HL-60 (cell line): ENCODE measurements around the gene GPR37.

Source experiments
- DNase-seq, 2 experiments: peaks; one replicate each; pipeline ENCODE4 v3.0.0-alpha.2; 2010 to 2020; ENCODE audit warnings: low read depth in 1 of 2, low spot score in 1 of 2
- H3K27ac ChIP-seq: fragments of 250-450 bp; sonication (Bioruptor Pico); replicated peaks from 2 replicates; pipeline ENCODE4 v1.5.1; 2020; ENCODE audit warnings: mild to moderate bottlenecking, moderate library complexity
- H3K27me3 ChIP-seq: fragments of 250-450 bp; sonication (Bioruptor Pico); 2 replicates; pipeline ENCODE4 v1.5.1; 2021; ENCODE audit warnings: mild to moderate bottlenecking, moderate library complexity; ENCODE audit not compliant: insufficient read depth, poor library complexity, severe bottlenecking
- H3K4me3 ChIP-seq: replicated peaks from 2 replicates; pipeline ENCODE4 v1.5.1; 2011; ENCODE audit warnings: mild to moderate bottlenecking, control low read depth, low read length; ENCODE audit not compliant: insufficient read depth
- GABPA ChIP-seq: IDR thresholded peaks from 2 replicates; pipeline ENCODE4 v1.6.1; 2012; ENCODE audit warnings: low read depth
- POLR2AphosphoS5 ChIP-seq: IDR thresholded peaks from 2 replicates; pipeline ENCODE4 v1.6.1; 2012; ENCODE audit warnings: low read depth
- SPI1 ChIP-seq: IDR thresholded peaks from 2 replicates; pipeline ENCODE4 v1.6.1; 2012; ENCODE audit warnings: low read depth, mild to moderate bottlenecking, borderline replicate concordance
- TF ChIP-seq, protein P1 (sequence below): IDR thresholded peaks from one replicate; pipeline ENCODE4 v1.5.1; 2011; ENCODE audit warnings: low read length, control low read depth, inconsistent platforms; ENCODE audit not compliant: insufficient read depth
- TF ChIP-seq, protein P2 (sequence below): IDR thresholded peaks from 2 replicates; pipeline ENCODE4 v1.6.1; 2012; ENCODE audit warnings: low read depth; ENCODE audit not compliant: insufficient replicate concordance

The GPR37 gene

DNA sequence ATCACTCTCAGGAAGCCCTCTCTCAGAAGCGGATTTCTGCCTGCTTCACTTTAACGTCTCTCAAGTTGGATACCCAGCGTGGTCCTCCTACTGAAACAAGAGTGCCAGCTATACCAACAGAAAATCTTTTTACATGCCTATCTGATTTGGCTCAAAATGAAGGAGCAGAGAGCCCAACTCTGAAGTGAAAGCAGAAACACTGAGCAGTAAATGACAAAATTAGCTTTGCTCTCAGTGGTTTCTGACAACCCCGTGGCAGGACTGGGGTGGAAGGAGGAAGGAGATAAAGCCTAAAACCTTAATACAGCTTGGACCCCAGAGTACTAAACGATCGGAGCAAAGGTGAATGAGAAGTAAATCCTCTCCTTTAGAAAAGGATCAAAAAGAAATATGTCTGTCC is 25.1 kb upstream of the GPR37 start:
- Histone ChIP-seq H3K27ac (no peak overlapping the region), H3K4me3 (no peak overlapping the region), H3K27me3 (peaks cover 3% of the 10 kb centered on the region)
- no peak for DNase-seq
- TF ChIP-seq, protein P1, sequence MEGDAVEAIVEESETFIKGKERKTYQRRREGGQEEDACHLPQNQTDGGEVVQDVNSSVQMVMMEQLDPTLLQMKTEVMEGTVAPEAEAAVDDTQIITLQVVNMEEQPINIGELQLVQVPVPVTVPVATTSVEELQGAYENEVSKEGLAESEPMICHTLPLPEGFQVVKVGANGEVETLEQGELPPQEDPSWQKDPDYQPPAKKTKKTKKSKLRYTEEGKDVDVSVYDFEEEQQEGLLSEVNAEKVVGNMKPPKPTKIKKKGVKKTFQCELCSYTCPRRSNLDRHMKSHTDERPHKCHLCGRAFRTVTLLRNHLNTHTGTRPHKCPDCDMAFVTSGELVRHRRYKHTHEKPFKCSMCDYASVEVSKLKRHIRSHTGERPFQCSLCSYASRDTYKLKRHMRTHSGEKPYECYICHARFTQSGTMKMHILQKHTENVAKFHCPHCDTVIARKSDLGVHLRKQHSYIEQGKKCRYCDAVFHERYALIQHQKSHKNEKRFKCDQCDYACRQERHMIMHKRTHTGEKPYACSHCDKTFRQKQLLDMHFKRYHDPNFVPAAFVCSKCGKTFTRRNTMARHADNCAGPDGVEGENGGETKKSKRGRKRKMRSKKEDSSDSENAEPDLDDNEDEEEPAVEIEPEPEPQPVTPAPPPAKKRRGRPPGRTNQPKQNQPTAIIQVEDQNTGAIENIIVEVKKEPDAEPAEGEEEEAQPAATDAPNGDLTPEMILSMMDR: no peak
- TF ChIP-seq GABPA (no peak), POLR2AphosphoS5 (no peak), SPI1 (no peak)
- TF ChIP-seq, protein P2, sequence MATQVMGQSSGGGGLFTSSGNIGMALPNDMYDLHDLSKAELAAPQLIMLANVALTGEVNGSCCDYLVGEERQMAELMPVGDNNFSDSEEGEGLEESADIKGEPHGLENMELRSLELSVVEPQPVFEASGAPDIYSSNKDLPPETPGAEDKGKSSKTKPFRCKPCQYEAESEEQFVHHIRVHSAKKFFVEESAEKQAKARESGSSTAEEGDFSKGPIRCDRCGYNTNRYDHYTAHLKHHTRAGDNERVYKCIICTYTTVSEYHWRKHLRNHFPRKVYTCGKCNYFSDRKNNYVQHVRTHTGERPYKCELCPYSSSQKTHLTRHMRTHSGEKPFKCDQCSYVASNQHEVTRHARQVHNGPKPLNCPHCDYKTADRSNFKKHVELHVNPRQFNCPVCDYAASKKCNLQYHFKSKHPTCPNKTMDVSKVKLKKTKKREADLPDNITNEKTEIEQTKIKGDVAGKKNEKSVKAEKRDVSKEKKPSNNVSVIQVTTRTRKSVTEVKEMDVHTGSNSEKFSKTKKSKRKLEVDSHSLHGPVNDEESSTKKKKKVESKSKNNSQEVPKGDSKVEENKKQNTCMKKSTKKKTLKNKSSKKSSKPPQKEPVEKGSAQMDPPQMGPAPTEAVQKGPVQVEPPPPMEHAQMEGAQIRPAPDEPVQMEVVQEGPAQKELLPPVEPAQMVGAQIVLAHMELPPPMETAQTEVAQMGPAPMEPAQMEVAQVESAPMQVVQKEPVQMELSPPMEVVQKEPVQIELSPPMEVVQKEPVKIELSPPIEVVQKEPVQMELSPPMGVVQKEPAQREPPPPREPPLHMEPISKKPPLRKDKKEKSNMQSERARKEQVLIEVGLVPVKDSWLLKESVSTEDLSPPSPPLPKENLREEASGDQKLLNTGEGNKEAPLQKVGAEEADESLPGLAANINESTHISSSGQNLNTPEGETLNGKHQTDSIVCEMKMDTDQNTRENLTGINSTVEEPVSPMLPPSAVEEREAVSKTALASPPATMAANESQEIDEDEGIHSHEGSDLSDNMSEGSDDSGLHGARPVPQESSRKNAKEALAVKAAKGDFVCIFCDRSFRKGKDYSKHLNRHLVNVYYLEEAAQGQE: no peak

DNA sequence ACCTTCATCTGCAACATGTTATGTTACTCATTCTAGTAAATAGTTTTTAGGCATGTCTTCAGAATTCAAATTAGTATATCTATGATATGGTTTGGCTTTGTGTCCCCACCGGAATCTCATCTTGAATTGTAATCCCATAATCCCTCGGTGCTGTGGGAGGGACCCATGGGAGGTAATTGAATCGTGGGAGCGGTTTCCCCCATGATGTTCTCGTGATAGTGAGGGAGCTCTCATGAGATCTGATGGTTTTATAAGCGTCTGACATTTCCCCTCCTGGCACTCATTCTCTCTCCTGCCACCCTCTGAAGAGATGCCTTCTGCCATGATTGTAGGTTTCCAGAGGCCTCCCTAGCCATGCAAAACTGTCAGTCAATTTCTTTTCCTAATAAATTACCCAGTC is 20.4 kb upstream of the GPR37 start:
- H3K27ac ChIP-seq: no peak overlapping the region
- no peak for DNase-seq
- no peak overlapping the region for H3K4me3 ChIP-seq
- TF ChIP-seq SPI1 (no peak), GABPA (no peak), POLR2AphosphoS5 (no peak)
- TF ChIP-seq, protein P2: no peak
- TF ChIP-seq, protein P1: no peak
- peaks cover 3% of the 10 kb centered on the region for H3K27me3 ChIP-seq

DNA sequence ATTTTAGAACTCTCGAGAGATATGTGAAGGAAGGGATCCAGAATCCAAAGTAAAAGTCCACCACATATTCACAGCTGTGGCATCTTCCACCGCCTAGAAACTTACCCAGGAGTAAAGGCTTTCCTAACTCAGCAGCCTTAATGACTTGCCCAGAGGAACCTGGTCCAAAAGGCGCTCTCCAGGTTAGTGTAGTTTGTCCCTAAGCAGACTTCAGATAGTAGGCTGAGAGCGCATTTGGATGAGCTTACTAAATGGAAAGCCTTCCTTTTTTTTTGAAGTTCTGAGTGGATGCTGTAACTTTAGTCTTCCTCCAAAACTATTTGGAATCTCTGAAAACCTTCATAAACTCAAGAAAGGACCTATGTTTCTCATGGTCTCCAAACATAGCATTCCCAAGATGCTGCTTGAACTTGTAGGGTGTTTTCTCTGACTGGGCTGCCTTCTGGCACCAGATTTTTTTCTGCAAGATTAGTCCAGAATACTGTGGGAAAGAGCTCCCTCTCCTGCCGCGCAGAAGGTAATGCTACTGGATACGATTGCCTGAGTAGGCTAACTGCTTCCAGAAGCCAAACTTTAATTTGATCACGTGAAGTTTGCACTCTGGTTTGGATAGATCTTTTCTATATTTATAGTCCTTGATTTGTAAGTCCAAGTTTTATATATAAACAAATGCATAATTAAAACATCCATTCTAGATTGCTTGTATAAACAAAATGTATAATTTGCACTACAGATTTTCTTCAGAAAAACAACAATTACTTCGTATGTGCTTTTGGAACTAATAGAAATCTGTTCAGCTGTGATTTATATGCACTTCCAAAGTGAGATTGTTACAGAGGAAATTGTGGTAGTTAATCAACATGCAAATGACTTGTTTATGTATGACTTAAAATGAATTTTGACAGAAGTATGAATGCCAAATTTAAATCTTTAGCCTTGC is 19.6 kb upstream of the GPR37 start:
- Histone ChIP-seq H3K4me3 (no peak overlapping the region), H3K27me3 (peaks cover 3% of the 10 kb centered on the region), H3K27ac (no peak overlapping the region)
- peak; percentile 8 to 32 for DNase-seq
- TF ChIP-seq, protein P1: no peak
- TF ChIP-seq, protein P2: no peak
- TF ChIP-seq GABPA (no peak), SPI1 (no peak), POLR2AphosphoS5 (no peak)
